ENCODE measurements around the gene SRSF1. TPM values are rescaled to one million over a fixed set of nuclear protein-coding genes. Genes with fewer than 3 reads are reported as not detected.

Gene SRSF1
- total and polyA plus RNA-seq, 7 donors: 61.2 to 141 (median 98.8) TPM

DNA sequence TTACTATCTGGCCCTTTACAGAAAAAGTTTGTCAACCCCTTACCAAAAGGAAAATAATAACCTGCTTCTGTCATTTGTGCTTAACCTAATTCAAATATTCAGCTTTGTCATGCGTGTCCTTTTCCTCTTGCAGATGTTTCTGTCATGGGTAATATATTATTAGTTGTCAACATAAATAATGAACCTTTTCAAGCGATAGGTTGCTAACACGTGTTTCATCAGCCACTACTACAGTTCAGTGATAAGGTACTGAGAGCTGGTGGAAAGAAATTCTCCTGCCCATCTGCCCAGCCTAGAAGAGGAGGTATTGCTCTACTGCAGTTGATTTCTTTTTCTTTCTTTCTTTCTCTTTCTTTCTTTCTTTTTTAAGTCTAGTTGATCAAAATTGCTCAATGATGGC lies 12.0 kb upstream of the SRSF1 start:
- WGBS, 3 donors: 63 to 71% (median 67%) methylated on average over 3 of the region's 3 CpGs
- Histone ChIP-seq H3K27me3 (ENCODE audit: insufficient read depth in 3 of 3, low read length in 2 of 3) (peaks cover 0 to 5% (median 0%) of the 10 kb centered on the region in 3 donors), H3K4me3 (no peak overlapping the region), H3K36me3 (ENCODE audit: insufficient read depth in 1 of 2, low read depth in 1 of 2) (no peaks in the 10 kb centered on the region), H3K9me3 (no peaks in the 10 kb centered on the region), H3K27ac (no peak overlapping the region), H3K4me1 (no peaks in the 10 kb centered on the region)
- intact Hi-C loops (cut with DNase I): no loop called here
- TF ChIP-seq CTCF (IDR thresholded peaks at IDR 0.05): no peak
- DNase-seq (no peak), ATAC-seq (no peak)

DNA sequence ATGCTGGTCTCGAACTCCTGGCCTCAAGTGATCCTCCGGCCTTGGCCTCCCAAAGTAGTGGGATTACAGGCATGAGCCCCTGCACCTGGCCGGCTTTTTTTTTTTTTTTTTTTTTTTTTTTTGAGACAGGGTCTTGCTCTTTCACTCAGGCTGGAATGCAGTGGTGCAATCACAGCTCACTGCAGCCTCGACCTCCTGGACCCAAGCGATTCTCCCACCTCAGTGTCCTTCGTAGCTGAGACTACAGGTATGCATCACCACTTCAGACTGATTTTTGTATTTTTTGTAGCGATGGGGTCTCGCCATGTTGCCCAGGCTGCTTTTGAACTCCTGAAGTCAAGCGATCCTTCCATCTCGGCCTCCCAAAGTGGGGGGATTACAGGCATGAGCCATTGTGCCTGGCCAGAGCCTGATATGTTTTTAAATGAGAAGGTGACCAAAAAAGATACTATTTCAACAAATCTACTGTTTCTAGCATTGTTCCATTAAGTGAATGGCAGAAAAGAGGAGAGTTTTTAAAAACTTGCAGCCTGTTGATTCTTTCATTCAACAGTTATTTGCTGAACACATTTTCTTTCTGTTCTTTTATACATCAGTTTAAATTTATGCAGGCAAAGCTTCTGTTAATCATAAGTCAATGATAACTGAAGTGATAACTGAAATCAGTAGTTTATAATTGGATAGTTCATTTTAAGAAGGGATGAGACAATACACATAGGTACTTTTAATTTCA lies 3.2 kb upstream of the SRSF1 start:
- Histone ChIP-seq H3K4me3 (no peak overlapping the region), H3K9me3 (no peaks in the 10 kb centered on the region), H3K36me3 (ENCODE audit: insufficient read depth in 1 of 2, low read depth in 1 of 2) (peaks cover 5 to 10% of the 10 kb centered on the region in 2 donors), H3K4me1 (peaks cover 14% of the 10 kb centered on the region), H3K27ac (no peak overlapping the region), H3K27me3 (ENCODE audit: insufficient read depth in 3 of 3, low read length in 2 of 3) (no peaks in the 10 kb centered on the region)
- ATAC-seq (no peak), DNase-seq (no peak)
- no peak for TF ChIP-seq CTCF (IDR thresholded peaks at IDR 0.05)
- intact Hi-C loops (cut with DNase I): no loop called here
- WGBS, 3 donors: 96 to 97% (median 97%) methylated on average over 10 of the region's 10 CpGs

DNA sequence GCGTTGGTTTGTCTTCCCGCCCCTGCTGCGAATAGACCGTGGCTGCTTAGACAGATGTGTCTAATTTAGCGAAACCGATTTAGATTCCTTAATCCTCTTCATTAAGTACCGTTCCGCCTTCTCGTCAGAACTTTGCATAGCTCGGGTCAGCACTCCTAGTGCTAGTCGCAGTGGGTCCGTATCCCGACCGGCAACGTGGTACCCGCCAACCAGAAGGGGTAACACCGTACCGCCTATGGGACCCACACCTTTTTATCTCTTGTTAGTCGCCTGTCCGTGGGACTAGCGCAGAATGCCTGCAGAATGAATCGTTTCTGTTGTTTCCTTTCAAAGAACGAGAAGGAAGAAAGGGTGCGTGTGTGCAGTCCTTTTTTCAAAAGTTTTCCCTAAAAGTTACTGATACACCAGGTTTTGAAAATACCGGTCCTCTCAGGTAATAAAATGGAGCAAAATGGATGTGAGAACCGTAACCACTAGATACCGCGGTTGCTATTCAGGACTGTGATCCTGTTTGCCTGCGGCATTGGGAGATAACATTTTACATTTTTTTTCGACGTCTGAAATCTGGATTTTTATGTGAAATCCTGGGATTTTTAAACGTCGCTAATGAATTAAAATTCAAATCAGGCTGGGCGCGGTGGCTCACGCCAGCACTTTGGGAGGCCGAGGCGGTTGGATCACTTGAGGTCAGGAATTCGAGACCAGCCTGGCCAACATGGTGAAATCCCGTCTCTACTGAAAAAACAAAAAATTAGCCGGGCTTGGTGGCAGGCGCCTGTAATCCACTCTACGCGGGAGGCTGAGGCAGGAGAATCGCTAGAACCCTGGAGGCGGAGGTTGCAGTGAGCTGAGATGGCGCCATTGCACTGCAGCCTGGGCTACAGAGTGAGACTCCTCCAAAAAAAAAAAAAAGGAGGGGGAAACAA lies 998 bp upstream of the SRSF1 start:
- WGBS, 3 donors: 18 to 21% (median 20%) methylated on average over 47 of the region's 47 CpGs
- no peak for TF ChIP-seq CTCF (IDR thresholded peaks at IDR 0.05)
- Histone ChIP-seq H3K9me3 (no peaks in the 10 kb centered on the region), H3K27me3 (ENCODE audit: insufficient read depth in 3 of 3, low read length in 2 of 3) (no peaks in the 10 kb centered on the region), H3K27ac (peak overlapping the region; percentile 97), H3K4me3 (peak overlapping the region; percentile 98), H3K36me3 (ENCODE audit: insufficient read depth in 1 of 2, low read depth in 1 of 2) (peaks cover 13 to 32% of the 10 kb centered on the region in 2 donors), H3K4me1 (peaks cover 36% of the 10 kb centered on the region)
- DNase-seq (no peak), ATAC-seq (peak in 1 of 4 donors; percentile 4)
- intact Hi-C loops (cut with DNase I): loop anchor here (5.0 kb wide), 3 partner anchors 74 to 109 kb away; partner anchors contain the start of gene DYNLL2 (in 2 of the 2)

DNA sequence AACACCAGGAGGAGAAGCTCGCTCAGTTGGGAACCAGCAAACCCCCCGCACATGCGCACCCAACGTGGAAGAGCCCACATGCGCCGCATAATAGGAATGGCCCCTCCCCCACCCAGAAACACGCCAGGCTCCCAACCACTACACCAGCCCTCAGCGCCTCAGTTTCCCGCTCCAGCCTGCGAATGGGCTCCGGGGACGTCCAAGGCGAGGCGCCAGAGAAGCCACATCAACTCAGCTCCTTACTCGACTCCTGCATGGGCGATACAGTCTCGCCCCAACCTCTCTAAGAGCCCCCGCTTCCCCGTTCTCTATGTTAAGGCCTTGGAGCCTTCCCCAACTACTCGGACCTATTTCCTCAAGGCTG lies 504 bp downstream of the SRSF1 start:
- Histone ChIP-seq H3K9me3 (no peaks in the 10 kb centered on the region), H3K27me3 (ENCODE audit: insufficient read depth in 3 of 3, low read length in 2 of 3) (no peaks in the 10 kb centered on the region), H3K27ac (peak overlapping the region; percentile 97), H3K4me1 (peaks cover 51% of the 10 kb centered on the region), H3K36me3 (ENCODE audit: insufficient read depth in 1 of 2, low read depth in 1 of 2) (peaks cover 13 to 47% of the 10 kb centered on the region in 2 donors), H3K4me3 (peak overlapping the region; percentile 98)
- ATAC-seq (peak; percentile 79 to 84 (median 80)), DNase-seq (peak; percentile 84 to 89)
- WGBS, 3 donors: 0 to 1% (median 0%) methylated on average over 20 of the region's 20 CpGs
- no peak for TF ChIP-seq CTCF (IDR thresholded peaks at IDR 0.05)
- intact Hi-C loops (cut with DNase I): loop anchor here (5.0 kb wide), 3 partner anchors 76 to 111 kb away; partner anchors contain the start of gene DYNLL2 (in 2 of the 2)
